Skeletal muscle cell (primary cell): ENCODE data around the gene FBN3.
"Not testable (repeated sequence)": the region's sequence is repeated elsewhere in the genome, so short reads cannot be mapped to it uniquely, and the experiment has no call there.

ENCODE experiments used
- DNase-seq: peaks from one replicate; pipeline ENCODE4 v3.0.0-alpha.2; 2010; ENCODE audit warnings: low read depth
- H3K4me3 ChIP-seq: 2 replicates; pipeline ENCODE4 v1.5.1; 2011; ENCODE audit warnings: low read depth, mild to moderate bottlenecking, control low read depth, low read length, moderate library complexity

FBN3 gene

DNA sequence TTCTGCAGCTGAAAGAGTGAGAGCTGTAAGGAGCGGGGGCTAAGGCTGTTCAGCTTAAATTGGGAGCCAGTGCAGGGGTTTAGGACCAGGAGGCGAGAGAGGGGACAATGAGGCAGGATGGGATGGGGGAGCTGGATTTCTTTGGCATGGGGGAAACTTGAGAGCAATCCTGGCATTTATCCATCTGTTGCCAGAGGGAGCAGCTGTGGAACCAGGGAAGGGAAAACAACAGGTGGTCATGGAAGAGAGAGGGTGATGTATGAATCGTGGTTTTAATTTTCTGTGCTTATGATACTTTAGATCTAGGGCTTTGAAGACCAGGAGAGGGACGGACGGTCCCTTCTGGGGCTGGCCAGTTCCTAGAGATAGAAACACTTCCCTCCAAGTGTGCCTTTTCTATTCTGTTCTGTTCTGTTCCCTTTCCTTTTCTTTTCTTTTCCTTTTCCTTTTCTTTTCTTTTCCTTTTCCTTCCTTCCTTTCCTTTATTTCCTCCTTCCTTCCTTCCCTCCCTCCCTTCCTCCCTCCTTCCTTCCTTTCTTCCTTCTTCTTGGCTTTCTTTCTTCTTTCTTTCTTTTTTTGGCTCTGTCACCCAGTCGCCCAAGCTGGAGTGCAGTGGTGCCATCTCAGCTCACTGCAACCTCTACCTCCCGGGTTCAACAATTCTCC lies 112.8 kb downstream of the FBN3 start:
- no peak for DNase-seq
- no peak overlapping the region for H3K4me3 ChIP-seq

- H3K4me3 ChIP-seq: no peak overlapping the region
Measured at GRCh38 chr19:8034178-8034525, 115.2 kb downstream of the FBN3 start.

GRCh38 chr19:8033287-8034177 lies 115.9 kb downstream of the FBN3 start:
- DNase-seq, H3K4me3 ChIP-seq: not testable (repeated sequence)

More at GRCh38 chr19:8034178-8034525, 115.2 kb downstream of the FBN3 start:
- DNase-seq: no peak

GRCh38 chr19:8030960-8031359 lies 118.4 kb downstream of the FBN3 start:
- H3K4me3 ChIP-seq: no peak overlapping the region
- no peak for DNase-seq

GRCh38 chr19:8028951-8029491 lies 120.4 kb downstream of the FBN3 start:
- no peak overlapping the region for H3K4me3 ChIP-seq
- DNase-seq: no peak

GRCh38 chr19:8025316-8025715 lies 124.1 kb downstream of the FBN3 start:
- H3K4me3 ChIP-seq: no peak overlapping the region
- no peak for DNase-seq

GRCh38 chr19:8024256-8024655 lies 125.1 kb downstream of the FBN3 start:
- DNase-seq, H3K4me3 ChIP-seq: not testable (repeated sequence)

DNA sequence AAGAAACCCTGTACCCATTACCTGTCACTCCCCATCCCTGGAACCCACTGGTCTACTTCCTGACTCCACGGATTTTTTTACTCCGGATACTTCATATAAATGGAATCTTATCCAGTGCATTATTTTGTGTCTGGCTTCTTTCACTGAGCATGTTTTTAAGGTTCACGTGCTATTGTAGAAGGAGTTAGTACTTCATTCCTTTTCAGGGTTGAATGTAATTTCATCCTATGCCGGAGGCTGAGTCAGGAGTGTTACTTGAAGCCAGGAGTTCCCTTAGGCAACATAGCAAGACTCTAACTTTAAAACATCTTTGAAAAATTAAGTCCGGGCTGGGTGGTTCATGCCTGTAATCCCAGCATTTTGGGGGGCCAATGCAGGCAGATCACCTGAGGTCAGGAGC lies 126.0 kb downstream of the FBN3 start:
- no peak overlapping the region for H3K4me3 ChIP-seq
- DNase-seq: no peak

GRCh38 chr19:8022275-8022674 lies 127.1 kb downstream of the FBN3 start:
- no peak overlapping the region for H3K4me3 ChIP-seq
- no peak for DNase-seq

DNA sequence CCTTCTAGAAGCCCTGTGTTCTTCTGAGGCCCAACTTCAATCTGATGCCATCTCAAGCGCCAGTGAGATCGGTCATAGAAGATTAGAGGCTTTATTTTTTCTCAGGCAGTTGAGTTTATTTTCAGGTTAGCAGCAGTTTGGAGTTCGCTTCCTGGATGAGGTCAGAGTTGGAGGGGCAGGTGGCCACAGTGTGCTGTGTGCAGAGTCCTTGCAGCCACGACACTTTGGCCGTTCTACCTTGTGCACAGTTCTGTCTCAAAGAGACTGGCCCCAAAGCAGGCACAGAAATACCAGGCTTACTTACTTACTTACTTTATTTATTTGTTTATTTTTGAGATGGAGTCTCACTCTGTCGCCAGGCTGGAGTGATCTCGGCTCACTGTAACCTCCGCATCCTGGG lies 128.0 kb downstream of the FBN3 start:
- no peak for DNase-seq
- no peak overlapping the region for H3K4me3 ChIP-seq

- no peak for DNase-seq
- H3K4me3 ChIP-seq: no peak overlapping the region
Measured at GRCh38 chr19:8020681-8021080, 128.7 kb downstream of the FBN3 start.

DNA sequence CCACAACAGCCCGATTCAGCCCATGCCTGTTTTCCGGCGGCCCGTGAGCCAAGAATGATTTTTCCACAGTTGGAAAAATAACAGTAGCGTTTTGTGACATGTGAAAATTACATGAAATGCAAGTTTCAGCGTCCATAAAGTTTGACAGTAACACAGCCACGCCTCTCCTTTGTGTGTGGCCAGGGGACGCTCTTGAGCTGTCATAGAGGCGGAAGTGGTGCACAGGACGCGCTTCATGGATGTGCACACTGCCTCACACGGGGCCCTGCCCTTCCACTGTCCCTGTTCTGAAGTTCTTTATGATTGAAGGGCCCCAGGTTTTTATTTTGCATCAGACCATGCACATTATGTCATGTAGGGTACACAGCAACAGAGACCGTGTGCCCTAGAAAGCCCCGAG lies 131.6 kb downstream of the FBN3 start:
- no peak for DNase-seq
- H3K4me3 ChIP-seq: no peak overlapping the region
